ENCODE measurements around the gene PLCD3. TPM values are rescaled to one million over a fixed set of nuclear protein-coding genes. Genes with fewer than 3 reads are reported as not detected.

PLCD3 gene
- total RNA-seq, 1 experiment from 2014 or later, result 35.1 TPM

DNA sequence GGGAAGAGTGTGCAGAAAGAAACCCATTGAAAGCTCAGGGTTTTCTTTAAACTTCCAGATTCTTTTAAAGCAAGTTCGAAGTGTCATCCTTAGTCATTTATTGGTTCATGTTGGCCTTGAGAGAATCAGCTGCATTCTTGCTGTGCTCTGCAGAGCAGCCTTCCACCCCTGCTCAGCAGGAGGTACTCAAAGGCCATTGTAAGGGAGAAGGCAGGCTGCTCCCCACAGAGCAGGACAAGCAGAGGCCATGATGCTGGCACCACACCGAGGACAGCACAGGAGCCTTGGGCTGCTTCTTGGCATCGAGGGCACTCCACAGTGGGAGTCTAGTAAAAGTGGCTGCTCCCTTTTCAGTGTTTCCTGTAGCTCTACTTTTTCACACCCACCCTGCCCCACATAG, 41.6 kb downstream of the PLCD3 start:
- Histone ChIP-seq H3K36me3 (ENCODE audit: low read depth, low read length) (peaks cover 65% of the 10 kb centered on the region), H3K9ac (ENCODE audit: low read length) (no peak overlapping the region), H3K79me2 (ENCODE audit: low read length) (peaks cover 8% of the 10 kb centered on the region; the same call in 1 of the 2 replicates), H3K4me2 (ENCODE audit: low read length) (no peak overlapping the region), H4K20me1 (ENCODE audit: low read length) (no peaks in the 10 kb centered on the region), H3F3A (ENCODE audit: low read length, unreplicated experiment) (peaks cover 21% of the 10 kb centered on the region), H3K9me2 (replicated peaks; ENCODE audit: low read length) (no peaks in the 10 kb centered on the region), H3K4me1 (ENCODE audit: insufficient read depth, low read length) (peaks cover 21% of the 10 kb centered on the region), H3K9me3 (ENCODE audit: low read length) (no peaks in the 10 kb centered on the region), H3K27ac (ENCODE audit: low read length) (no peak overlapping the region), H2AFZ (ENCODE audit: low read length) (no peak overlapping the region), H3K27me3 (ENCODE audit: low read length) (no peaks in the 10 kb centered on the region), H3K4me3 (ENCODE audit: low read length) (no peak overlapping the region)
- ChIA-PET POLR2A (ENCODE audit: unreplicated experiment) (interaction anchor here (0.6 kb wide), 2 partner anchors 14 to 253 kb away, joined by 3 to 13 read pairs; no protein-coding TSS in a partner anchor), CTCF (no interaction called here)
- TF ChIP-seq, protein P1, sequence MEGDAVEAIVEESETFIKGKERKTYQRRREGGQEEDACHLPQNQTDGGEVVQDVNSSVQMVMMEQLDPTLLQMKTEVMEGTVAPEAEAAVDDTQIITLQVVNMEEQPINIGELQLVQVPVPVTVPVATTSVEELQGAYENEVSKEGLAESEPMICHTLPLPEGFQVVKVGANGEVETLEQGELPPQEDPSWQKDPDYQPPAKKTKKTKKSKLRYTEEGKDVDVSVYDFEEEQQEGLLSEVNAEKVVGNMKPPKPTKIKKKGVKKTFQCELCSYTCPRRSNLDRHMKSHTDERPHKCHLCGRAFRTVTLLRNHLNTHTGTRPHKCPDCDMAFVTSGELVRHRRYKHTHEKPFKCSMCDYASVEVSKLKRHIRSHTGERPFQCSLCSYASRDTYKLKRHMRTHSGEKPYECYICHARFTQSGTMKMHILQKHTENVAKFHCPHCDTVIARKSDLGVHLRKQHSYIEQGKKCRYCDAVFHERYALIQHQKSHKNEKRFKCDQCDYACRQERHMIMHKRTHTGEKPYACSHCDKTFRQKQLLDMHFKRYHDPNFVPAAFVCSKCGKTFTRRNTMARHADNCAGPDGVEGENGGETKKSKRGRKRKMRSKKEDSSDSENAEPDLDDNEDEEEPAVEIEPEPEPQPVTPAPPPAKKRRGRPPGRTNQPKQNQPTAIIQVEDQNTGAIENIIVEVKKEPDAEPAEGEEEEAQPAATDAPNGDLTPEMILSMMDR (conservative IDR thresholded peaks at IDR 0.05; ENCODE audit: low read depth, low read length), result no peak
- no peak for TF ChIP-seq EZH2 (IDR thresholded peaks at IDR 0.05; ENCODE audit: low read length, unreplicated experiment)
- TF ChIP-seq EZH2phosphoT487 (IDR thresholded peaks at IDR 0.05; ENCODE audit: borderline replicate concordance, low read length), result no peak
- no peak for DNase-seq
- ATAC-seq, result no peak
- BruUV-seq (replicated peaks), result no TSS peak
- intact Hi-C loops (cut with micrococcal nuclease), result loop anchor here (5.0 kb wide), 1 partner anchor 38 kb away; the partner anchor contains the start of gene DCAKD

DNA sequence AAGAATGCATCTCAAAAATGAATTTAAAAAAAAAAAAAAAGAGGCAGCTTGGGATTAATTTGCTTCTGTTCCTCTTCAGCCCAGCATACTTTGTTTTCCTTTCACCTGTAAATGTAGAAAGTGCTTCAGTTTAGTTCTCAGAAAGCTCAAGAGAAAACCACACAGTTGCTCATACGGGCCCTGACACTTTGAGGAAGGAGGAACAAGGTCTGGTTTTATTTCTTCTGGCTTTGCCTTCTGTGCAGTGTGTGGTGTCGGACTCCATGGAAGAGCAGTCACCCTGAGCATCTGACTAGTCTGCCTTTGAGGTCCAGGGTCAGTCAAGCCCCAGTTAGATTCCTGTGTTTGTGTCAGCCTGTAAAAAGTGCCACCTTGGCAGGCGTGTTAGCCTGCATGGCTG, 43.6 kb downstream of the PLCD3 start:
- POLR2A ChIA-PET (ENCODE audit: unreplicated experiment), result no interaction called here
- Histone ChIP-seq H4K20me1 (ENCODE audit: low read length) (no peaks in the 10 kb centered on the region), H3K9me2 (replicated peaks; ENCODE audit: low read length) (no peaks in the 10 kb centered on the region), H3K79me2 (ENCODE audit: low read length) (peaks cover 4% of the 10 kb centered on the region), H3K4me2 (ENCODE audit: low read length) (no peak overlapping the region), H3K4me1 (ENCODE audit: insufficient read depth, low read length) (peaks cover 20% of the 10 kb centered on the region), H3K4me3 (ENCODE audit: low read length) (no peak overlapping the region), H3K27me3 (ENCODE audit: low read length) (no peaks in the 10 kb centered on the region), H3K9me3 (ENCODE audit: low read length) (no peaks in the 10 kb centered on the region), H3K36me3 (ENCODE audit: low read depth, low read length) (peaks cover 71% of the 10 kb centered on the region), H3K27ac (ENCODE audit: low read length) (no peak overlapping the region), H2AFZ (ENCODE audit: low read length) (no peak overlapping the region), H3K9ac (ENCODE audit: low read length) (no peak overlapping the region), H3F3A (ENCODE audit: low read length, unreplicated experiment) (peaks cover 21% of the 10 kb centered on the region)
- intact Hi-C loops (cut with micrococcal nuclease), result no loop called here
- TF ChIP-seq EZH2phosphoT487 (IDR thresholded peaks at IDR 0.05; ENCODE audit: borderline replicate concordance, low read length), result no peak
- TF ChIP-seq, protein P1 (conservative IDR thresholded peaks at IDR 0.05; ENCODE audit: low read depth, low read length), result no peak
- TF ChIP-seq EZH2 (IDR thresholded peaks at IDR 0.05; ENCODE audit: low read length, unreplicated experiment), result no peak
- CTCF ChIA-PET, result no interaction called here
- ATAC-seq, result no peak
- BruUV-seq (replicated peaks), result no TSS peak
- DNase-seq, result no peak

DNA sequence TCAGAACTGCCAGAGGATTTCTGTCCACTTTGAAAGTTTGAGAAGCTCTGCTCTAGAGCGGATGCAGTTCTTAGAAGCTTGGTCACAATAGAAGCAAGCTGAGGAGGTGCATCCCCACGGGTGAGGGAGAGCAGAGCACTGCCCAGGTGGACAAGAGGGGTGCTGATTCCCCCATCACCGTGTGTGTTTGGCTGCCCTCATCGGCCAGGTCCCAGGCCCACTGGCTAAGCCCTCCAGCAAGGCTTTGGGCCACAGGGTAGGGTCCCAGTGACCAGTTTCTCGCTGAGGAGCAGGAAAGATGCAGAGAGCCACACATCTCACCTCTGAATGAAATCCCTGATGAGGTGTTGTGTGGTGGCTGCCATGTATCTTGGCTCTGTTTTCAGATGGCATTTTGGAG, 44.3 kb downstream of the PLCD3 start:
- CTCF ChIA-PET, result no interaction called here
- TF ChIP-seq, protein P1 (conservative IDR thresholded peaks at IDR 0.05; ENCODE audit: low read depth, low read length), result no peak
- TF ChIP-seq EZH2phosphoT487 (IDR thresholded peaks at IDR 0.05; ENCODE audit: borderline replicate concordance, low read length) (no peak), EZH2 (IDR thresholded peaks at IDR 0.05; ENCODE audit: low read length, unreplicated experiment) (no peak)
- H3K9ac ChIP-seq (ENCODE audit: low read length), result no peak overlapping the region
- peaks cover 12% of the 10 kb centered on the region for H3K4me1 ChIP-seq (ENCODE audit: insufficient read depth, low read length)
- peaks cover 17% of the 10 kb centered on the region for H3F3A ChIP-seq (ENCODE audit: low read length, unreplicated experiment)
- H4K20me1 ChIP-seq (ENCODE audit: low read length), result no peaks in the 10 kb centered on the region
- H2AFZ ChIP-seq (ENCODE audit: low read length), result no peak overlapping the region
- BruUV-seq (replicated peaks), result TSS peak; percentile 7
- DNase-seq (no peak), ATAC-seq (no peak)
- H3K9me2 ChIP-seq (replicated peaks; ENCODE audit: low read length), result no peaks in the 10 kb centered on the region
- intact Hi-C loops (cut with micrococcal nuclease), result no loop called here
- H3K4me2 ChIP-seq (ENCODE audit: low read length), result no peak overlapping the region
- no peaks in the 10 kb centered on the region for H3K27me3 ChIP-seq (ENCODE audit: low read length)
- peaks cover 5% of the 10 kb centered on the region; the same call in 1 of the 2 replicates for H3K79me2 ChIP-seq (ENCODE audit: low read length)
- peaks cover 74% of the 10 kb centered on the region for H3K36me3 ChIP-seq (ENCODE audit: low read depth, low read length)
- no peak overlapping the region for H3K27ac ChIP-seq (ENCODE audit: low read length)
- no peak overlapping the region for H3K4me3 ChIP-seq (ENCODE audit: low read length)
- H3K9me3 ChIP-seq (ENCODE audit: low read length), result no peaks in the 10 kb centered on the region
- POLR2A ChIA-PET (ENCODE audit: unreplicated experiment), result interaction anchor here (1.0 kb wide), 1 partner anchor 27 kb away, joined by 6 read pairs; the partner anchor contains the start of gene NMT1

Measured in PC-3 (cell line).